ENCODE data around the gene APOB.

APOB gene

DNA sequence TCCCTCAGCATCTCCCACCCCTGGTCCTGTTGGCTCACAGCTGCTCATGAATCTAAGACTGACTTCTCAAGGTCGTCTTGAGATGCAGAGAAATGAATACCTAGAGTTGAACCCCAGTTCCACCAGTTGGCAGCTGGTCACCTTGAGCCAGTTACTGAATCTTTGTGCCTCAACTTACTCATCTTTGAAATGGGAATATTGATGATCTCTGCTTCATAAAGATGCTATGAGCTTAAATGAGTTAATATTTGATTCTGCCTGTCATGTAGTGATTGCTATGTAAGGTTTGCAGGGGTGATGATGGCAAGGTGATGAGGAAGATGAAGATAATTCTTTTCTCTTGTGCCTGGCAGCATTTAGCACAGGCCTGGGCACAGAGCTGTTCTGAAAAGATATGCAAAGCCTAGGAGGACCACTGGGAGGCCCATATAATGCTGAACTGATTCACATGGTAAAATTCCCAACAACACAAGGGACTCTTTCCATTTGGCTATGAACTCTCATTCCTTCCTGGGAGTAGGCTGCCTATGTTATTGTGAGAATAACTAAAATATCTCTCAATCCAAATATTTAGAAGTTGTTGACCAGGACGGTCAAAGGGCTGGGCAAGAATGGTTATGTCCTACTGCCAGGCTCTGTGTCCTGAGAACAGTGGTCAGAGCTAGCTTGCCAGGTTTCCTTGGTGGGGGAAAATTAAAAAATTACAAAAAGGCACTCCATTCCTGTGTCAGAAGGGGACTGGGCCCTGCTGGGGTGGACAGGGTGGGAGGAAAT is 70.9 kb downstream of the APOB start:
- DNase-seq (ENCODE audit: low spot score) = no peak

GRCh38 chr2:20972110-20972509 is 71.8 kb downstream of the APOB start:
- no peak for DNase-seq (ENCODE audit: low spot score)

- DNase-seq (ENCODE audit: low spot score) = no peak
These were observed 73.8 kb downstream of the APOB start for GRCh38 chr2:20970068-20970467.

DNA sequence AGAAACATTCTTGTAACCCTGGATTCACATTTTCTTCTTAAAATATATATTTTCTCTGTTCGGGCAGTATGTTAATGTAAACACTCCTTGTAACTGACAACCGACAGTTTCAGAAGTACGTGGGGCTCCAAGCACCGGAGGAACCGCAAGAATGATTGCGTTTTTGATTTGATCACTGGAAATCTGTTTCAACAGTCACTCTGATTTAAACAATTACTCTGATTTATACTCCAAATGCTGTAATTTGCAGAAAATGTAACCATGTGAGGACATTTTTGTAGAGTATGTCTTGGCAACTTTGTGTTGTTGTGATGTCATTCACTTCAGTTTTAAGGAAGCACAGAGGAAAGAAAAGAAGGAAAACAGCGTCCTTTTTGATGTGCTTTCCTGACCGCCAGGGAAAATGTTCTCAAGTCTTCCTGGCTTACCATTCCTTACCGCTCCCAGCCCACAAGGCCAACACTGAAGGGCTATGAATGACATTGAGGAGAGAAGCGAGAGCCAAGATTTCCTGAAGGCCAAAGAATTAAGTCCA is 77.7 kb downstream of the APOB start:
- no peak for DNase-seq (ENCODE audit: low spot score)

GRCh38 chr2:20965221-20965620 is 78.7 kb downstream of the APOB start:
- no peak for DNase-seq (ENCODE audit: low spot score)

- no peak for DNase-seq (ENCODE audit: low spot score)
These were observed 80.0 kb downstream of the APOB start for GRCh38 chr2:20963867-20964266.

GRCh38 chr2:20962939-20963557 is 80.8 kb downstream of the APOB start:
- peak; percentile 72 for DNase-seq (ENCODE audit: low spot score)

GRCh38 chr2:20961858-20962257 is 82.0 kb downstream of the APOB start:
- no peak for DNase-seq (ENCODE audit: low spot score)

- DNase-seq (ENCODE audit: low spot score) = no peak
These were observed 83.9 kb downstream of the APOB start for GRCh38 chr2:20960003-20960402.

- no peak for DNase-seq (ENCODE audit: low spot score)
These were observed 84.6 kb downstream of the APOB start for GRCh38 chr2:20959252-20959651.

DNA sequence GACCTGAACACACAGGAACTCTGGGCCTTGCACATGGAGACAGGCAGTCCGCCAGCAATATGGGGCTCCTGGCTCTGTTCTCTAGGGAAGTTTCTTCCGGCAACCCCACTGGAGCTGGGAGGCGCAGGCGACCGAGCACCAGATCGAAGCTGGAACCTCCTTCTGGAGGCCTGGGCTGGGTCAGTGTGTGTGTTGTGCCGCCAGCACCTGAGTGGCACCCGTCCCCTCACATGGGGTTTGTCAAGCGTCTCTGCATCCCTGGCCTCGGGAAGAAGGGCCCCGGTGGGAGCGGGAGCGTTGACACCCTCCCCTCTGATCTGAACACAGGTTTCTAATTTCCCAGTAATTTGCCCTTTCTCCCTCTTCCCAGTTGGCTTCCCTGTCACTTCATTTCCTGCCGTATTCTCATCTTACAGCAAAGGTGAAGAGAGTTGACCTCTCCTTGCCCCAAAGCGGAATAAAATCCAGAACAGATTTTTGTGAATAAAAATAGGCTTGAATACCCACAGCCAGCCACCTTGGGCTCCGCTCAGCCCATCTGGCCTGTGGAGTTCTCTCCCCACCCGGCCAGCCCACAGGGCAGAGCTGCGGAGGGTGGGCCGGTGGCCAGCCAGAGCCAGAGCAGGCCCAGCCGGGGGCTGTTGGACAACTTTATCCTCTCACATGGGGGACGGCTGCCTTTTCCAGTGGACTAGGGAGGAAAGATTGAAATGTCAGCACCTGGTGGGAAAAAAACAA is 85.9 kb downstream of the APOB start:
- no peak for DNase-seq (ENCODE audit: low spot score)

GRCh38 chr2:20955277-20956026 is 88.4 kb downstream of the APOB start:
- no peak for DNase-seq (ENCODE audit: low spot score)

DNA sequence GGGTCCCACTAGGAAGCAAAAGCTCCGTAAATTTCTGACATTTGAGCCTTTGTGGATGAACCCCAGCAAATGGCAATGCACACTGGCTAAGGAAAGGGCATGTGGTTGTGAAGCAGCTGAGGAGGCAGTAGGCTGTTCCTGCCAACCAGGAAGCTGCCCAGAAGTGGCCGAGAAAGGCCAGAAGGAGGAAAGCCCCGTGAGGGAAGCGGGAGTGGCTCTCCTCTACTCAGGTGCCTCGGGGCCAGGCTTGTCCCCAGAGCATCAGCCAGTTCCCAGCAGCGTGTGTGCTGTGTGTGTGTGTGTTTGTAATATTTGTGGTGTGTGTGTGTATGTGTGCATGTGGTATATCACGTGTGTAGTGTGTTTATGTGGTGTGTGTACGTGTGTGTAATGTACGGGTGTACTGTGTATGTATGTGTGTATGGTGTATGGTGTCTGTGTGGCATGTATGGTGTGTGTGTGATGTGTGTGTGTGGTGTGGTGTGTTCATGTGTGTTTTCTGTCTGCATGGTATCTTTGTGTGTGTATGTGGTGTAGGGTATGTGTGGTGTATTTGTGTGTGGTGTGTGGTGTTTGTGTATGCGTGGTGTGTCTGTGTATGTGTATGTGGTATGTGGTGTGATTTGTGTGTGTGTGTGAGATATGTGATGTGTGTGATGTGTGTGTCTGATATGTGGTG is 90.6 kb downstream of the APOB start:
- DNase-seq (ENCODE audit: low spot score) = no peak

Data from D341Med (cell line).